22Rv1 (cell line): Measurements from ENCODE around the gene GID8.

ENCODE experiments used
- H3K27ac ChIP-seq: fragments of 450-650 bp; 2 replicates; pipeline ENCODE4 v1.5.1; 2017
- ZFX ChIP-seq: fragments of 450-650 bp; IDR thresholded peaks from 2 replicates; pipeline ENCODE4 v1.6.1; 2017; ENCODE audit warnings: antibody characterized with exemption, borderline replicate concordance
- TF ChIP-seq, protein P1 (sequence below): fragments of 450-650 bp; IDR thresholded peaks from 2 replicates; pipeline ENCODE4 v1.5.1; 2017; ENCODE audit warnings: mild to moderate bottlenecking

The GID8 gene

DNA sequence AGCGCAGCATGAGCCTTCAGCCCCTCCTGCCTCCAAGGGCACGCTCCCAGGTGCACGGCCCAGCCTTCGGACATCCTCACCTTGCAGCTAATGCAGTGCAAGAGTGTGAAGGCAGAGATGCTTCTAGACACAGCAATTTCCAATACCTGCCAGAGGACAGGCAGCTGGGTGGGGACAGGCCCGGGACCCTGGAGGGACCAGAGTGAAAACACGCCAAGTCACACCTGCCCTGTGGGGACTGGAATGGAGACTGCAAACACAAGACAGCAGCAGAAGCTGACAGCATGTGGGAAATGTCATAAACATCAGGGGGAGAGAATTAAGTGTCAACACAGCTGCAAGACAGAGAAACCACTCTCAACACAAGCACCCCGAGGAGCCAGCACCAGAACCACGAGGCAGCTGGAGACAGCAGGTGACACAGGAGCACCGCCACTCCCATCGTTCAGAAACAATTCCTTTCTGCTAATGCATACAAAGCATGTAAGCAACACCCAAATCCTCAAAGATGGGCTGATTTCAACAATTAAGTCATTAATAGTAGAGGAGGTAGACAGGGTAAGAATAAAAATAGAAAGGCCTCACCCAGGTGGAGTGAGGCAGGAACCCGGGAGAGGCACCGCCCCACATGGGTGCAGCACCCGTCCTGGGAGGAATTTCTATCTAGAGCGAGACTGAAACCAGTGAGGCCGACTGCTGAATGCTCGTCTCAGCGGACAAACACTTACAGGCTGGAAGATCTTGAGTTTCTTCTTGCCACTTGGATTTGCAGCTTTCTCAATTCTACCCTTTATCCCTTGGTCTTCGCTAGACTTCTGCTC, 28.8 kb upstream of the GID8 start:
- TF ChIP-seq, protein P1, sequence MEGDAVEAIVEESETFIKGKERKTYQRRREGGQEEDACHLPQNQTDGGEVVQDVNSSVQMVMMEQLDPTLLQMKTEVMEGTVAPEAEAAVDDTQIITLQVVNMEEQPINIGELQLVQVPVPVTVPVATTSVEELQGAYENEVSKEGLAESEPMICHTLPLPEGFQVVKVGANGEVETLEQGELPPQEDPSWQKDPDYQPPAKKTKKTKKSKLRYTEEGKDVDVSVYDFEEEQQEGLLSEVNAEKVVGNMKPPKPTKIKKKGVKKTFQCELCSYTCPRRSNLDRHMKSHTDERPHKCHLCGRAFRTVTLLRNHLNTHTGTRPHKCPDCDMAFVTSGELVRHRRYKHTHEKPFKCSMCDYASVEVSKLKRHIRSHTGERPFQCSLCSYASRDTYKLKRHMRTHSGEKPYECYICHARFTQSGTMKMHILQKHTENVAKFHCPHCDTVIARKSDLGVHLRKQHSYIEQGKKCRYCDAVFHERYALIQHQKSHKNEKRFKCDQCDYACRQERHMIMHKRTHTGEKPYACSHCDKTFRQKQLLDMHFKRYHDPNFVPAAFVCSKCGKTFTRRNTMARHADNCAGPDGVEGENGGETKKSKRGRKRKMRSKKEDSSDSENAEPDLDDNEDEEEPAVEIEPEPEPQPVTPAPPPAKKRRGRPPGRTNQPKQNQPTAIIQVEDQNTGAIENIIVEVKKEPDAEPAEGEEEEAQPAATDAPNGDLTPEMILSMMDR: no peak
- no peak for TF ChIP-seq ZFX
- H3K27ac ChIP-seq: no peak overlapping the region

DNA sequence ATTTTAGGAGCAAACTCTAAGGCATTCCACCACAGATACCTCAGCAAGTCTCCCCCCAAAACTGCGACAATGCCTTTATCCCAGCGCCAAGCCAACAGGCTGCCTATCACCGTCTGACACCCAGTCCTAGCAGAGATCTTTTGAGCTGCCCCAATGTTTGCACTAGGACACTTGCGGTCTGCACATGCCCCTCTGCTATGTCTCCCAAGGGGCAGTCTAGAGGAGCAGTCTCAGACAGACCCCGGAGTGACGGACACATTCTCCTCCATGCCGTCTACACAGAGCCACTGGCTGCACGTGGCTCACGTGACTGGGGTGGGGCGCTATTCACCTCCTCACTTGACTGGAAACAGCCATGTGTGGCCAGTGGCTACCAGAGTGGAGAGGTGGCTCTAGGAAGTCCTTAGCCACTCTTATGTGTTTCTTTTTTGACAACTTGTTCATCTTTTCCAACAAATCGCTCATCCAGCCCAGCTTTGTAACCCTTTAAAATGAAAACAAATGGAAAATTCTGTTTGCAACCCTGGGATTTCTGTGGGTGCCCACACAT, 27.7 kb upstream of the GID8 start:
- no peak for TF ChIP-seq ZFX
- TF ChIP-seq, protein P1: no peak
- H3K27ac ChIP-seq: no peak overlapping the region

DNA sequence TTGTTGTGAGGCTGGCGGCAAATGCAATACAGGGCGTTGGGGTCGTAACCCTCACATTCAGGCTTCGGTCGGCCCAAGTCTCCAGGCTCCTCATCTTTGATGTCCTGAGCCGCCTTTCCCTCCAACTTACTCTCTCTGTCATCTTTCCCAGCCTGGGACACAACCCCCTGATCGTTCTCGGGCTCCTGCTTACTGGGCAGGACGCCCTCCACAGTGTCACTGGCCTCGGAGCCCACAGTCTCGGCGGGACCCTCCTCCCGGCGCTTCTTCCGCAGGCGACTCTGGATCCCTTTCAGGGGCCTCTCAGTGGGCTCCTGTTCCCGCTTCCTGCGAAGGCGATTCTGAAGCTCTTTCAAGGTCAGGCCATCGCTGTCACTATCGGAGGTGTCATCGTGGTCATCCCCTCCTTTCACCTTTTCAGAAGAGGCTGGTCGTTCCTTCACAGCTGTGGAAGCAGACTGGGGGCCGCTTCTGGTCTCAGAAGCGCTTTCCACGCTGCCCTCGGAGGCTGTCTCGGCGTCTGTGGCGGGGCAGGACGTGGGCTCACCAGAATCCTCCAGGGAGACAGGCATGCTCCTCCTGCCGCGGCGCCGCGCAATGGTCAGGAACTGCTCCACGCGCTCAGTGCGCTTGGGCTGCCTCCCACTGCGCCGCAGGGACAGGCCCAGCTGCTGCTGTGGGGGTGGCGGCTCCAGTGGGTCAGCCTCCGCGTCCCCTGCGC, 27.0 kb upstream of the GID8 start:
- TF ChIP-seq ZFX: no peak
- TF ChIP-seq, protein P1: no peak
- H3K27ac ChIP-seq: no peak overlapping the region

DNA sequence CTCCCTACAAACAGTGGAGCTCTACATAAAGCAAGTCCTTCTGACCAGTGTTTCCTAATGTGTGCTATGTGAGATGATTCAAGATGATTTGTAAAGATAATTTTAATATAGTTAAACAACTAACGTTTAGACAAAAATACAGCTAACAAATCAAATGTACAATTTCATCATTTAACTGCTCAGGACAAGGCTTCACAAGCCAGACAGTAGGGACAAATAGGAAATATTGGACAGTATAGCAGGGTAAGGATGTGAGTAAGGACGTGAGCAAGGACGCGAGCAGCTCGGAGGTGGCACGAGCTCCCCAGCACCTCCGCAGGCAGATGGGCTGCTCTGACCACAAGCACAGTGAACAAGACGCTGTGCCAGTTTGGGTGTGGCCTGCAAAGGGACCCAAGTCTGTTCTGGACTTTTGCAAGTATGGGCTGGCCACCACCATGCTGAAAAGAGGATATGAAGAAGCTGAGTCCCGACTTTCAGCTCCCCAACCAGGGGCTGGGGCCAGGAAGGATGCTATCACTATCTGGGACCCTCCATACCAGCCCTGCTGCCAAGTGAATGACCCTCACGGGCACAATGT, 26.2 kb upstream of the GID8 start:
- no peak for TF ChIP-seq ZFX
- TF ChIP-seq, protein P1: no peak

DNA sequence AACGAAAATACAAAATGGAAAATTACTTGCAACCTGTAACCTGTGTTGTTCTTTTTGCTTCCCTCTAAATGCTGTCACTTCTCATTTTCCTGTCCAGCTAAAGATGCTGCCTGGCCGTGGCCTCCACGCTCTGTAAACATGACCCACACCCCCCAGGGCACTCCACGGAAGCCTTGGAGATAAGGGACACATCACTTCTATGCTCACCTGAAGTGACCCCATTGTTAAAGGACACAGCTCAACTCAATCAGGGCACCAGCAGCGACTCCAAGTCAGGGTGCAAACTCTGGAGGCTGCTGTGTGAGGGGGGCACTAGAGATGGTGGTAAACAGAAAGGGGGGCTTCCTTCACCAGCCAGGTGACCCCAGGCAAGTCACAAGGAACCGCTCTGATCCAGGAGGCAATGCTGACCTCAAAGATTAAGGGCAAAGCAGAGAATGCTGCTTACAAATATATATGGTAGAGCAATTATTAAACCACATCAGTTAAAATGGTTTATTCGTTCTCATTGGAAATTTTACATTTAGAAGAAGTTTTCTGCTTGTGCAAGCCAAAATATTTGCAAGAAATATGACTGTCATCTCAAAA, 24.8 kb upstream of the GID8 start:
- no peak for TF ChIP-seq ZFX
- TF ChIP-seq, protein P1: no peak
- no peak overlapping the region for H3K27ac ChIP-seq

More for the DNA sequence above, 26.2 kb upstream of the GID8 start:
- no peak overlapping the region for H3K27ac ChIP-seq

DNA sequence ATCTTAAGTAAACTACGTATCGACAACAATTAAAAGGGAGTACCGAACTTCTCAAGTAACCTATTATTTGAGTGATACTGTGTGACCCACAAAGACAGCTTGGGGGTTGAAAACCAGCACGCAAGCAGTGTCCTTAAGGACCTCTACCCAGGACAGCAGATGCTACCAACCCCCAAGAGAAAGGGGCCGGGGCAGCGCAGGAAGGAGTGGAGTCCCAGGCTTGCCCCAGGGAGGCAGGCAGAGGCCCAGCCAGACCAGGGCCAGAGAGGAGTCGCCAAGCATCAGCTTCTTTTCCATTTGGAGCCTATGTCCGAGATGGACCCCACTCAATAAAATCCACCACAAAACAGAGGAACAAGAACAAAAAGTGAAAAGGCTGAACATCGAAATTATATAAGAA, 23.5 kb upstream of the GID8 start:
- no peak overlapping the region for H3K27ac ChIP-seq
- TF ChIP-seq, protein P1: no peak
- no peak for TF ChIP-seq ZFX
